DMS53 treated with DMSO at 0.1 percent for 48 hours (cell line): ENCODE measurements around the gene CLEC9A.
"Not testable (repeated sequence)": the region's sequence is repeated elsewhere in the genome, so short reads cannot be mapped to it uniquely, and the experiment has no call there.

Experiments used
- DNase-seq: peaks from one replicate; lab custom pipeline; 2025; ENCODE audit not compliant: unreplicated experiment; lab: John Stamatoyannopoulos, UW

Gene CLEC9A

GRCh38 chr12:10030446-10030845 is at the start of gene CLEC9A:
Gene CLEC9A, plus strand, starts transcription at chr12:10030682. Its CDS starts 22,006 bp downstream, at chr12:10052688.
- DNase-seq: no peak

DNA sequence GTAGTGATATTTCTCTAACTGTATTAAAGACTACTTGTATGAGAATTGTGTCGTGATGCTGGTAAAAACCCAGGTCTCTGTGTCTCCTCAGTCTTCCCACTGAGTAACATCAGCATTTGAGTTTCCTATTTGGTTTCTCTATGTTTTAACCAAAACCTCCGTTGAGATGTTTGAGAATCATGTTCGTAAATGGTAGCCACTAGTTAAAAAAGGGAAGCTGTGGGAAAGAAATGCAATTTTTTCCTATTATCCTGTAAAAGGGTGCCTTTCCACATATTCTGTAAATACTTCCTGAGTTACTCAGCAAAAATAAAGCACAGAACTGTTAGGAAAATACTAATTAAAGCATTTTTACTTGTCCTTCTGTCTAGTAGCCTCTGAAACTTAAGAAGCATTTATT is 38.6 kb upstream of the CLEC9A start:
- DNase-seq: no peak

DNA sequence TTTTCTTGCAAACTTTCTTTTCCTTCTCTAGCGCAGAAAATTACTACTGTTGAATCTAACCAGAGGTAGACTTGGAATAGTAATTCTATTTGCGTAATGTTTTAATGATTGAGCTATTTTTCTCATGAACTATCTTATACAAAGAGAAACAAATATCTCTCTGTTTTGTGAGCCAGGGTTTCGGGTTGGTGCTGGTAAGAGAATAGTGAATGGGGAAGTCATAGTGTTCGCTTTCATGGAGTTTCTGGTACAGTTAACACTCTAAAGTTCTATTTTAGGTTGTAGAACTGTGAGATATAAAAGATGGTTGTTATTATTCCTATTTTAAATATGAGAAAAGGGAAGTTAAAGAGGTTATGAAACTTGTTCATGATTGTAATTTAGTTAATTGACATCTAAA is 38.2 kb upstream of the CLEC9A start:
- DNase-seq: no peak

DNA sequence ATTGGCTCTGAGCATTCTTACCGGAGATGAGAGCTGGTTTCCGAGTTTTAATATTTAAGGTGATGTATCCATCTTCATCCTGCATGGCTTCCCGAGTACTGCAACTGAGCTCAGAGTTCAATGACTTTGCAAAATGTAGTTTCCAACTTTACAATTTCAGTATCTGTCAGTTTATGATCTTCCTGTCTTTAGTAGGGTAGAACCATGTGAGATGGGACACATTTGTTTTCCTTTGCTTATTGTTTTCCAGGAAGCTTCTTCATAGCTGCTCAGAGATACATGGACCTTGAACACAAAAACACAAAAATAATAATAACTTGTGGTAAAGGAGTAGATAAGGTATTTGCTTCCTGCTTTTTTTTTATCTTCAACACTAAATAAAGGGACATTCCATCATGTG is 31.5 kb upstream of the CLEC9A start, which contains the start of gene CLEC1B:
Gene CLEC1B, minus strand, starts transcription at position 106 of the 400 bp plus-strand sequence. Its CDS starts 21 bp downstream, at position 85.
- no peak for DNase-seq

DNA sequence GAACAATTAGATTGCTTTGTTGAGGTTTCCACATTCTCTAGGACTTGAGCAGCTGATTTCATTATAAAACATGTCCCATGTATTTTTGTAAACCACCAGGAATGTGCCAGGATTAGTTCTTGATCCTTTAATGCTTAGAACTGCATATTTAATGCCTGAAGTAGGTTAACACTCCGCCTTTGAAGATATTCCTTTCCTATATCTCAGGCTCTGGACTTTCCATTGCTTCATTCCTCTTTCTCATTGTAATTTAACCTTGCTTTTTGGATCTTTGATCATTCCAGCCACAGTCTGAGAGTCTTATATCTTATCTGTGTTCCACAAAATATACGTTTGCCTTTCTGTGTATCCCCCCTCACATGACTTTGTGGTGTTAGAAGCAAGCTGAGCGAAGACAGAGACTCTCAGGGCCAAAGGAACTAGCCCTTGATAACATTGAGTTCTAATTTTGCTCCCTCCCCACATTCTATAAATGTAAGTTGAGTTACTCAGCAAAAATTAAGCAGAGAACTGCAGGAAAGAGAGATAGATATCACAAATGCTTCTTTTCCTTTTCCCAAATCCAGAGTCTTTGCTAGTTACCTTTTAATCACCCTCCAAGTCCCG is 29.2 kb upstream of the CLEC9A start:
- DNase-seq: no peak

DNA sequence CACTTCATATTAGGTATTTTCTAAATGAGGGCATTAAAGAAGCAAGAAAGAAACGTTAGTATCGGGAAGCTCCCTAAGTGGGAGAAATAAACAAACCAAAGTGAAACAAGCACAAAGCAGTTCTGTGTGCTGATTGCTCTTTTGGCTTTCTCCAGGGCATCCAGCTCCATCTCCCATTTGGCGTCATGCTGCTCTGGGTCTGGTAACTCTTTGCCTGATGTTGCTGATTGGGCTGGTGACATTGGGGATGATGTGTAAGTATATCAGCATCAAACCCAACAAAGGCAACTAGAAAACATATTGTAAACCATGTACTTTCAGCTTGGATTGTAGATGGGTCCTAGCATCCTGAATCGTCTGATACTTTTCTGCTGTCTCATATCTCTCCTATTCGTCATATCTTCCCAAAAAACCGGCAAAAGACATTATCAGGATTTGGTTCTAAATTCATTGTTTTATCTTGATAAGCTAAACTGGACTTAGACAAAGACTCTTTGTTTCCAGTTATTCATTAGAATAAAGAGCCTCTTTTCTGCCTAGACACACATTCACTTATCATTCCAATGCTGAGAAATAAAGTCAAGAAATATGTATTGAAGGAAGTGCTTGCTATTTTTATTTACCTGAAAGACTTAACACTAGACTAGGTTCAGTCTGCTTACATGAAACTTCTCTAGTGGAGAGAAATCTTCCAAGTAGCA is 17.7 kb upstream of the CLEC9A start:
- DNase-seq: no peak

- DNase-seq: no peak
Measured at GRCh38 chr12:10015450-10015849, 15.0 kb upstream of the CLEC9A start.

GRCh38 chr12:10016881-10017280 is 13.6 kb upstream of the CLEC9A start:
- DNase-seq: peak; percentile 20

- no peak for DNase-seq
Measured at GRCh38 chr12:10018386-10018785, 12.1 kb upstream of the CLEC9A start.

DNA sequence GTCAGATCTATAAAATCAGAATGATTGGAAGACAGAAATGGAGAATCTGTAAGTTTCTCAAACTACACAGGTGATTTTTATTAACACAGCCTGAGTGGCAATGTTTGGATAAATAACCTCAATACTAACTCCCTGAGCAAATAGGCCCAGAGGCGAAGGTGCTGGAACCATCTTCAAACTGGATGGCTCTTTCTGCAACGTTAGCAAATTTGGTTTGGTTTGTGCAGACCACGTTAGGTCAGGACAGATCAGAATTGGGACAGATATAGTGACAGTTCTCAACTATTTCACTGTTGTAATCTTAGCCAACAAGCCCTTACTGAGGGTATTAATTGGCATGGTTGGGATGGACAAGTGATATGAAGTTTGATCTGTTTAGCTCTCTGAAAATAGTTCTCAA is 9.1 kb upstream of the CLEC9A start:
- DNase-seq: no peak

- no peak for DNase-seq
Measured at GRCh38 chr12:10025236-10025635, 5.2 kb upstream of the CLEC9A start.

DNA sequence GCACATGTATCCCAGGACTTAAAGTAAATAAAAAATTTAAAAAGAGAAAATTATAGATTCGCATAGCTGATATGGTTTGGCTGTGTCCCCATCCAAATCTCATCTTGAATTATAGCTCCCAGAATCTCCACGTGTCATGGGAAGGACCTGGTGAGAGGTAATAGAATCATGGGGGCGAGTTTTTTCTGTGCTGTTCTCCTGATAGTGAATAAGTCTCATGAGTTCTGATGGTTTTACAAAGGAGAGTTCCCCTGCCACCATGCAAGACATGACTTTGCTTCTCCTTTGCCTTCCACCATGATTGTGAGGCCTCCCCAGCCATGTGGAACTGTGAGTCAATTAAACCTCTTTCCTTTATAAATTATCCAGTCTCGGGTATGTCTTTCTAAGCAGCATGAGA is 3.8 kb upstream of the CLEC9A start:
- DNase-seq: not testable (repeated sequence)

DNA sequence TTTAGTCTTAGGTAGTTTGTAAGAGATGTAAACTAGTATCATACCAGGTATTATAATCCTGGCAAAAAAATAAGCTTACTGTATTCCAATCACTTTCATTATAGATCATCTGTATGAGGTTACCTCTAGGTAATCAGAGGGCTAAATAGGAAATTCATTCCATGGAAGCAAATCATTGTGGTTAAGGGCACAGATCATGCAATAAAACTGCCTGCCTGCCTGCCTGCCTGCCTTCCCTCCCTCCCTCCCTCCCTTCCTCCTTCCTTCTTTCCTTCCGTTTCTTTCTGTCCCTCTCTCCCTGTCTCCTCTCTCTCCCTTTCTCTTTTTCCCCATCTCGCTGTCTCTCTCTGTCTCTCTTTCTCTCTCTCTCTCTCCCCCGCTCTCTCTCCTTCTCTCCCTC is 3.2 kb upstream of the CLEC9A start:
- no peak for DNase-seq

DNA sequence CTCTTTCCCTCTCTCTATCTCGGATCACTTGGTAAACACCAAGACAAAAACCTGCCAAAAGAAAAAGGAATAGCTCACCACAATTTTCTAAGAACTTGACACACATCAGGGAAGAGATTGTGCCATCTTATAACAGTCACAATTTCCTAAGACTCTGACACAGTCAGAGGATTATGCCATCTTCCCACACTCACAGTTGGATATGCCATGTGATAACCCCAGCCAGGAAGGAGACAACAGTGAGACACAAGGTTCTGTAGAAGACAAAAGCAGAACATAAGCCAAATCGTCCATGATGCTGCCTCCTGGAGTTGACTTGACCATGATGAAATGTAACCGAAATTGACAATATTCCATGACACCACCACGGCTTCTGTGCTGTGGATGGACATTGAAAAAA is 2.8 kb upstream of the CLEC9A start:
- no peak for DNase-seq

DNA sequence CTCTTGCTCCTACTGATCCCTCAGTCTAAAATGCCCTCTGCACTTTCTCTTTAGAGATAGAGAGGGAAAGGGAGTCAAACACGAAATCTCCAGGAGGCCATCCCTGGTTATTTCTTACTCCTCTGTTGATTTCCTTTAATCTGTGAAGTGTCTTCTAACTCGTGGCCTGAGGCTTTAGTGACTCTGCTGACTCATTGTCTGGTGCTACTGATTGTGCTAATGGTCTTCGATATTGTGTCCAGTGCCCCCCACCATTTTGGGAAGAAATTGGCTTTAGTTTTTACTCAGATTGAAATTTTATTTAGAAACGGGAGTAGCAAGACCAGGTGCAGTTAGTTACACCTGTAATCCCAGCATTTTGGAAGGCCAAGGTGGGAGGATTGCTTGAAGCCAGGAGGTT is 839 bp downstream of the CLEC9A start:
- DNase-seq: no peak

- no peak for DNase-seq
Measured at GRCh38 chr12:10031771-10032175, 1.3 kb downstream of the CLEC9A start.

DNA sequence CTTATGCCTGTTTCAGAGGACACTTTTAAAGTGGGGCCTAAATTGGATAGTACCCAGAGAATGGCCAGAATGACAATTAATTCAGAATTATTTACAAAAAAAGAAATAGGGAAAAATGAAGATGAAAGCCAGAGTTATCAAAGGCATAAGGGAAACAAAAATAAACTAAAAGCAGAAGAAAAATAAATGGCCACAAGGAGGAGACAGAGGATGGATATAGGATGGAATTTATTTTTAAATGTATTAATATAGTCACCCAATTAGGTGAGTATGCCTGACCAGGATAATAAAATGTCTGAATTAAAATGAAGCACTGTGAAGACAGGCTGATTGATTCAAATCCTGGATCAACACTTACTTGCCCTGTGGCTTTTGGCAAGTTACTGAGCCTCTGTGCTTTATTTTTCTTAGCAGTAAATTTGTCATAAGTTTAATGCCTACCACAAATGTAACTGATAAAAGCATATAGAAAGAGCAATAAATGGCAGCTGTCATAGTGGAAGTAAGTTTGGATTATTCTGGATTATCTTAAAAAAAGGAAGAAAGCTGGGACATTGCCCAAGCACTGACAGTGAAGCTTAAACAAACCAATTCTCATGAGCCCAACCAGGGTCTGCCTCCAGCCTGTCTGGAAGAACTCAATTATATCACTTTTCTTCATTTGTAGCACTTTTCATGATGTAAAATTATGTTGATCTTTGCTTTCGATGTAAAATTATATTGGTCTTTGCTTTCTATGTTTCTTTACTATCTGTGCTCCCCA is 3.5 kb downstream of the CLEC9A start:
- DNase-seq: peak; percentile 27

- DNase-seq: no peak
Measured at GRCh38 chr12:10042167-10042566, 11.7 kb downstream of the CLEC9A start.

- no peak for DNase-seq
Measured at GRCh38 chr12:10048526-10048925, 18.0 kb downstream of the CLEC9A start.

GRCh38 chr12:10052193-10052913 is 21.9 kb downstream of the CLEC9A start:
- DNase-seq: no peak

- no peak for DNase-seq
Measured at GRCh38 chr12:10058387-10058786, 27.9 kb downstream of the CLEC9A start.
